OCI-LY1 (cell line): ENCODE measurements around the gene C3.
"Not testable (repeated sequence)": the region's sequence is repeated elsewhere in the genome, so short reads cannot be mapped to it uniquely, and the experiment has no call there.

Experiments
- CTCF ChIP-seq: fragments of 200-600 bp; sonication (generic), shearing (Covaris generic); IDR thresholded peaks from 2 replicates; pipeline ENCODE4 v1.5.1; 2017; ENCODE audit warnings: mild to moderate bottlenecking, antibody characterized with exemption, low read length, moderate library complexity, mixed read lengths
- EZH2 ChIP-seq: fragments of 200-600 bp; sonication (generic), shearing (Covaris generic); IDR thresholded peaks from 2 replicates; pipeline ENCODE4 v1.8.0; 2017; ENCODE audit warnings: borderline replicate concordance, mixed run types, mild to moderate bottlenecking, antibody characterized with exemption, low read length, moderate library complexity, mixed read lengths

- not testable (repeated sequence) for TF ChIP-seq CTCF, EZH2
These were observed 87.0 kb downstream of the C3 start for GRCh38 chr19:6633456-6633813.
